Panc1 (cell line): ENCODE measurements around the gene TARP.

ENCODE experiments used
- CTCF ChIP-seq: fragments of 450-650 bp; IDR thresholded peaks from 2 replicates; pipeline ENCODE4 v1.5.1; 2017; ENCODE audit warnings: mild to moderate bottlenecking
- POLR2AphosphoS5 ChIP-seq: IDR thresholded peaks from 2 replicates; pipeline ENCODE4 v1.6.1; 2012; ENCODE audit warnings: mild to moderate bottlenecking, low read depth, low read length, moderate library complexity
- REST ChIP-seq, 2 experiments: IDR thresholded peaks; 2 replicates each; pipeline ENCODE4 v1.6.1; 2011 to 2012; ENCODE audit warnings: low read depth in 2 of 2, control low read depth in 1 of 2, low read length in 1 of 2, mild to moderate bottlenecking in 1 of 2, moderate library complexity in 1 of 2; ENCODE audit not compliant: insufficient read depth in 1 of 2
- TCF7L2 ChIP-seq: IDR thresholded peaks from 2 replicates; pipeline ENCODE4 v1.6.1; 2011; ENCODE audit warnings: mild to moderate bottlenecking, low read depth, low read length, inconsistent platforms

- TF ChIP-seq CTCF (no peak), POLR2AphosphoS5 (no peak), REST (IDR thresholded peaks at IDR 0.05; ENCODE audit: insufficient read depth in 1 of 2, low read depth in 2 of 2, low read length in 1 of 2) (no peak), TCF7L2 (no peak)
Measured at GRCh38 chr7:38242814-38243213, 30.6 kb downstream of the TARP start.
